ENCODE results near the gene THSD7A.

Gene THSD7A

DNA sequence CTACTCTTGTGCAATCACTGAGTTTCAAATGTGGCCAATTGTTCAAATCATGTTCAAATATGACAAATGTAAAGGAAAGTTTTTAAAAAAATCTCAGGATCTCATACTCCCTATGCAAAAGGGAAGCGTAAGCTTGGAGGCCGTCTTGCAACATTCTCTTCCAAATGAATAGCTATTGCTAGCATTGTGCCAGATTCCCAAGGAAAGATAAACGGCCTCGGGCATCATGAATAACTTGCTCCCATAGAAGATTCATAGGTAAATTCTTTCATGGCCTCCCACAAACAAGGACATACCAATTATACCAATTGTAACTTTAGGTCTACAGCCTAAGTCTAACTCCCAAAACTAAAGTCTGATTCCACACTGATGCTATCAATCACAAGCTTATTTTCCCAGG lies 416.9 kb downstream of the THSD7A start:
- Histone ChIP-seq H3K9me3 (no peaks in the 10 kb centered on the region), H3K4me1 (ENCODE audit: control insufficient read depth in 1 of 2, insufficient read depth in 1 of 2, low read depth in 1 of 2, low read length in 1 of 2) (no peaks in the 10 kb centered on the region), H3K36me3 (no peaks in the 10 kb centered on the region), H3K27me3 (no peaks in the 10 kb centered on the region), H3K4me3 (ENCODE audit: low read depth in 1 of 2, low read length in 1 of 2) (no peak overlapping the region), H3K27ac (no peak overlapping the region)
- TF ChIP-seq, protein P1, sequence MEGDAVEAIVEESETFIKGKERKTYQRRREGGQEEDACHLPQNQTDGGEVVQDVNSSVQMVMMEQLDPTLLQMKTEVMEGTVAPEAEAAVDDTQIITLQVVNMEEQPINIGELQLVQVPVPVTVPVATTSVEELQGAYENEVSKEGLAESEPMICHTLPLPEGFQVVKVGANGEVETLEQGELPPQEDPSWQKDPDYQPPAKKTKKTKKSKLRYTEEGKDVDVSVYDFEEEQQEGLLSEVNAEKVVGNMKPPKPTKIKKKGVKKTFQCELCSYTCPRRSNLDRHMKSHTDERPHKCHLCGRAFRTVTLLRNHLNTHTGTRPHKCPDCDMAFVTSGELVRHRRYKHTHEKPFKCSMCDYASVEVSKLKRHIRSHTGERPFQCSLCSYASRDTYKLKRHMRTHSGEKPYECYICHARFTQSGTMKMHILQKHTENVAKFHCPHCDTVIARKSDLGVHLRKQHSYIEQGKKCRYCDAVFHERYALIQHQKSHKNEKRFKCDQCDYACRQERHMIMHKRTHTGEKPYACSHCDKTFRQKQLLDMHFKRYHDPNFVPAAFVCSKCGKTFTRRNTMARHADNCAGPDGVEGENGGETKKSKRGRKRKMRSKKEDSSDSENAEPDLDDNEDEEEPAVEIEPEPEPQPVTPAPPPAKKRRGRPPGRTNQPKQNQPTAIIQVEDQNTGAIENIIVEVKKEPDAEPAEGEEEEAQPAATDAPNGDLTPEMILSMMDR (IDR thresholded peaks at IDR 0.05), result no peak

DNA sequence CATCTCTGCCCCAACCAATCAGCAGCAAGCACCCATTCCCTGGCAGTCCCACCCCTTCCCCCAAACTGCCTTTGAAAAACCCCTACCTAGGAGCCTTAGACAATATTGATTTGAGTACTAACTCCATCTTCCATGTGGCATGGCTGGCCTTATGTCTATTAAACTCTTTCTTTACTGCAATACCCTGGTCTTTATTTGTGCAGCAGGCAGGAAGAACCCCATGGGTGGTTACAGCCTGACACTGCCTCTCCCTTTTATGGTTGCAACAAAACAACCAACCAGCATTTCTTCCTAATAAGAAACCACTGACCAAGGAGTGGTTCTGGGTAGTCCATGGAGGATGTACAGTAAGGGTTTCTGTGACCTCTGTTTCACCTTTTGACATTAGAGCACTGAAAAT lies 418.1 kb downstream of the THSD7A start:
- TF ChIP-seq, protein P1 (IDR thresholded peaks at IDR 0.05), result no peak
- no peaks in the 10 kb centered on the region for H3K9me3 ChIP-seq
- H3K27ac ChIP-seq, result no peak overlapping the region
- H3K4me3 ChIP-seq (ENCODE audit: low read depth in 1 of 2, low read length in 1 of 2), result no peak overlapping the region
- H3K27me3 ChIP-seq, result no peaks in the 10 kb centered on the region
- no peaks in the 10 kb centered on the region for H3K4me1 ChIP-seq (ENCODE audit: control insufficient read depth in 1 of 2, insufficient read depth in 1 of 2, low read depth in 1 of 2, low read length in 1 of 2)
- no peaks in the 10 kb centered on the region for H3K36me3 ChIP-seq

DNA sequence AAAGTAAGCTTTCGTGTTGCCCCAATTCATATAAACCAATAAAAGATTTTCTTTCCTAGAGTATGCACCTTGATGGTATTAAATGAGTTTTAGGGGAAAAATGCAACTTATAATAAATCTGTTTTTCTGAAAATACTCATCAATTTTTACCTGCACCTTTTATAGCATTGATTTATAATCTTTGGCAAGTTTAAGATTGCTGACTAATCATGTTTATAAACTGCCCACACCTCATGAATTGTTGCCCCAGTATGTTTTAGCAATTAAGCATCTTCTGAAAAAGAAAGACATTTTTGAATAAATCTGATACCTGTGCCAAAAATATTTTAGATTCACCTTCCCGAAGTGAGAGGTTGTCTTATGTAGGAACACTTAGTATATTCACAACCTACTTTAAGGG lies 420.0 kb downstream of the THSD7A start:
- Histone ChIP-seq H3K36me3 (no peaks in the 10 kb centered on the region), H3K9me3 (no peaks in the 10 kb centered on the region), H3K27me3 (no peaks in the 10 kb centered on the region), H3K4me3 (ENCODE audit: low read depth in 1 of 2, low read length in 1 of 2) (no peak overlapping the region), H3K27ac (no peak overlapping the region), H3K4me1 (ENCODE audit: control insufficient read depth in 1 of 2, insufficient read depth in 1 of 2, low read depth in 1 of 2, low read length in 1 of 2) (no peaks in the 10 kb centered on the region)
- TF ChIP-seq, protein P1 (IDR thresholded peaks at IDR 0.05), result no peak

DNA sequence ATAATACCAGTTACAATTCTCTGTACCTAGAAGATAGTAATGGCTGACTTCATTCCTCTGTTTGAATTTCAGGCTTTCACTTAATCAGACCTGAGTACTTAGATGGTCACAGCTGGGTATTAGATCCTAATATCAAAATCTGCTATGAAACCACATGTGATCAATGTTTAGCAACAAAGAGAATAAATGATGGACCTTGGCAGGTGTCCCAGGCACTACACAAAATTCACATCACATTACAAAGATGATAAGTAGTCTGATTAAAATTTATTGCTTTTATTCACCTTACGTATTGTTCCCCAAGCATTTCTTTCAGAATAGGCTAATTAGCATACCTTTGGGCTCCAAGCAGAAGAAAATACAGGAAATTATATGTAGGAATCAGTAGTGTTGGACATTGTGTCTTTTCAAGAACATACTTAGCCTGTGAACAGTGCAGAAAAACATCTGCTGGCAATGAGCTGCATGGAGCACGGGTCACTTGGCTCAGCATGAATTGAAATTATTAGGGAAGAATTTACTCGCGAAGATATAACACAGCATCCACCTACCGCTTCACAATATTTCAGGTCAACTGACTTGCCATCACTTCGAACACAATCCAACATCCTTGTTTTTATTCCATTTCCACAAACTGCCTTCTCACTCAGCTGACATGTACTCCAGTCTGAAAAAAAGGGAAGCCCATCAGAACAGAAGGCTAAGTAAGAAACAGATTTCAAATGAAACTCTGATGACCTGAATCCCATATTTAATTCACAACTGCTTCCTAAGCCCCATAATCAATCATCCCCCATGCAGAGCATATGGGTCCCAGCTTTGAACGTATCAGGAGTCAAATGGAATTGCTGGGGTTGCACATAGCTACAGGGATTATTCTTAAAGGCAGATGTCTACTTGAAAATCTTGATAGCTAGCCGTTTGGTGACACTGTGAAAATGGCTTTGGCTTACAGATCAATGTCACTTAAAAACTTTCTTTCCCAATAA lies 421.0 kb downstream of the THSD7A start:
- TF ChIP-seq, protein P1 (IDR thresholded peaks at IDR 0.05), result no peak
- Histone ChIP-seq H3K9me3 (no peaks in the 10 kb centered on the region), H3K27ac (no peak overlapping the region), H3K27me3 (no peaks in the 10 kb centered on the region), H3K4me1 (ENCODE audit: control insufficient read depth in 1 of 2, insufficient read depth in 1 of 2, low read depth in 1 of 2, low read length in 1 of 2) (no peaks in the 10 kb centered on the region), H3K36me3 (no peaks in the 10 kb centered on the region), H3K4me3 (ENCODE audit: low read depth in 1 of 2, low read length in 1 of 2) (no peak overlapping the region)

GRCh38 chr7:11404355-11404754 lies 427.6 kb downstream of the THSD7A start:
- H3K4me1 ChIP-seq (ENCODE audit: control insufficient read depth in 1 of 2, insufficient read depth in 1 of 2, low read depth in 1 of 2, low read length in 1 of 2), result no peaks in the 10 kb centered on the region
- H3K27me3 ChIP-seq, result no peaks in the 10 kb centered on the region
- TF ChIP-seq, protein P1 (IDR thresholded peaks at IDR 0.05), result no peak
- no peak overlapping the region for H3K27ac ChIP-seq
- H3K36me3 ChIP-seq, result no peaks in the 10 kb centered on the region
- H3K9me3 ChIP-seq, result no peaks in the 10 kb centered on the region
- no peak overlapping the region for H3K4me3 ChIP-seq (ENCODE audit: low read depth in 1 of 2, low read length in 1 of 2)

All from neutrophil (primary cell).